Neural progenitor cell (in vitro differentiated cells): ENCODE data around the gene ELMO1.

Source experiments
- EZH2 ChIP-seq: fragments of 200-600 bp; sonication (generic); IDR thresholded peaks from 2 replicates; pipeline ENCODE4 v1.6.1; 2017; ENCODE audit warnings: antibody characterized with exemption, mild to moderate bottlenecking, moderate library complexity
- EZH2phosphoT487 ChIP-seq: fragments of 200-600 bp; sonication (generic); IDR thresholded peaks from 2 replicates; pipeline ENCODE4 v1.6.1; 2017; ENCODE audit warnings: antibody characterized with exemption
- TF ChIP-seq, protein P1 (sequence below): fragments of 200-600 bp; sonication (generic); IDR thresholded peaks from 2 replicates; pipeline ENCODE4 v1.5.1; 2017; ENCODE audit warnings: antibody characterized with exemption, mild to moderate bottlenecking

DNA sequence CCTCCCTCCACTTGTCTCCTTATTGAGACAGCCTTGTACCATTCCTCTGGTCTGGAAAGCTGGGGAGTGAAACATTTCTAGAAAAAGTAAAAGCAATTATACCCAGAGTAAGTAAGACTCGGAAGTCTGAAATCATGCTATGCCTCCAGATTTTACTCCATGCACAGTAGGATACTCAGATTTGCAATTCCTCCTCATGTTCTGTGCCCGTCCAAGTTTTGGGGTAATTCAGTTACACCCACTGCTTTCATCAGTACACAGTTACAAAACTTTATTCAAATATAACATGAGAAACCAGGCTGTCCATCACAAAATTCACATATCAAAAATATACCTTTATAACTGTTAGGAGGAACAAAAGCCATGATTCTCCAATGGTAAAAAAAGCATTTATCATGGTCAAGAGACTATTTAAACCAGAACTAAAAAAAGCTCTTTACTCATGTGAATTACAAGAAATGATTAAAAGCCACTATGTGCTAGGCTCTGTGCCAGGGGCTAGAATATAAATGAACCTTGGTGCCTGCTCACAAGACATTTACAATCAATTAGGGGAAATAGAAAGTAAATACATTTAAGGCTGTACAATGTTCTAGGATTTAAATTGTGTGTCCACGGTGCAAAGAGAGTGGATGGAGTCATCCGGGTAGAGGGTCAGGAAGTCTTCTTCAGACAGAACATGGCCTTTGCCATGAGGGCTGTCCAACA, 320.2 kb downstream of the ELMO1 start:
- TF ChIP-seq EZH2 (no peak), EZH2phosphoT487 (no peak)
- TF ChIP-seq, protein P1, sequence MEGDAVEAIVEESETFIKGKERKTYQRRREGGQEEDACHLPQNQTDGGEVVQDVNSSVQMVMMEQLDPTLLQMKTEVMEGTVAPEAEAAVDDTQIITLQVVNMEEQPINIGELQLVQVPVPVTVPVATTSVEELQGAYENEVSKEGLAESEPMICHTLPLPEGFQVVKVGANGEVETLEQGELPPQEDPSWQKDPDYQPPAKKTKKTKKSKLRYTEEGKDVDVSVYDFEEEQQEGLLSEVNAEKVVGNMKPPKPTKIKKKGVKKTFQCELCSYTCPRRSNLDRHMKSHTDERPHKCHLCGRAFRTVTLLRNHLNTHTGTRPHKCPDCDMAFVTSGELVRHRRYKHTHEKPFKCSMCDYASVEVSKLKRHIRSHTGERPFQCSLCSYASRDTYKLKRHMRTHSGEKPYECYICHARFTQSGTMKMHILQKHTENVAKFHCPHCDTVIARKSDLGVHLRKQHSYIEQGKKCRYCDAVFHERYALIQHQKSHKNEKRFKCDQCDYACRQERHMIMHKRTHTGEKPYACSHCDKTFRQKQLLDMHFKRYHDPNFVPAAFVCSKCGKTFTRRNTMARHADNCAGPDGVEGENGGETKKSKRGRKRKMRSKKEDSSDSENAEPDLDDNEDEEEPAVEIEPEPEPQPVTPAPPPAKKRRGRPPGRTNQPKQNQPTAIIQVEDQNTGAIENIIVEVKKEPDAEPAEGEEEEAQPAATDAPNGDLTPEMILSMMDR, result no peak
